RWPE2 (cell line): Measurements from ENCODE around the gene SCYL1.
A peak's percentile ranks its signal among the peaks of the same experiment; 100 is the strongest.

ENCODE experiments used
- ATAC-seq: fragments of 200-7000 bp; cut with Tn5 transposase; 3 replicates; pipeline ENCODE4 v1.9.1; 2021; ENCODE audit warnings: low read depth
- DNase-seq: peaks from one replicate; pipeline ENCODE4 v3.0.0-alpha.2; 2020; ENCODE audit warnings: low spot score
- H3K27ac ChIP-seq: fragments of 450-650 bp; 2 replicates; pipeline ENCODE4 v1.5.1; 2017; ENCODE audit warnings: mild to moderate bottlenecking; ENCODE audit not compliant: poor library complexity, severe bottlenecking
- H3K27me3 ChIP-seq: fragments of 250-450 bp; sonication (Bioruptor Pico); 2 replicates; pipeline ENCODE4 v1.5.1; 2021; ENCODE audit warnings: mild to moderate bottlenecking, moderate library complexity; ENCODE audit not compliant: insufficient read depth, poor library complexity, severe bottlenecking
- H3K36me3 ChIP-seq: fragments of 250-450 bp; sonication (Bioruptor Pico); 2 replicates; pipeline ENCODE4 v1.5.1; 2020; ENCODE audit warnings: low read depth, mild to moderate bottlenecking, moderate library complexity
- H3K4me1 ChIP-seq: fragments of 250-450 bp; sonication (Bioruptor Pico); 2 replicates; pipeline ENCODE4 v1.5.1; 2021; ENCODE audit warnings: mild to moderate bottlenecking, moderate library complexity; ENCODE audit not compliant: insufficient read depth, poor library complexity, severe bottlenecking
- H3K4me3 ChIP-seq: fragments of 250-450 bp; sonication (Bioruptor Pico); 2 replicates; pipeline ENCODE4 v1.5.1; 2021; ENCODE audit warnings: mild to moderate bottlenecking, moderate library complexity; ENCODE audit not compliant: severe bottlenecking
- H3K9me3 ChIP-seq: fragments of 250-450 bp; sonication (Bioruptor Pico); 2 replicates; pipeline ENCODE4 v1.5.1; 2021; ENCODE audit warnings: mild to moderate bottlenecking, moderate library complexity; ENCODE audit not compliant: severe bottlenecking
- CTCF ChIP-seq: fragments of 450-650 bp; IDR thresholded peaks from one replicate; pipeline ENCODE4 v1.5.1; 2017; ENCODE audit warnings: mild to moderate bottlenecking, moderate library complexity; ENCODE audit not compliant: poor library complexity, severe bottlenecking

The SCYL1 gene

GRCh38 chr11:65487467-65488272 lies 37.2 kb upstream of the SCYL1 start:
- H3K36me3 ChIP-seq, result no peaks in the 10 kb centered on the region
- ATAC-seq (peak; percentile 86), DNase-seq (peak; percentile 98)
- no peak for TF ChIP-seq CTCF
- H3K27ac ChIP-seq, result peak overlapping the region; percentile 99
- H3K4me3 ChIP-seq, result no peak overlapping the region
- no peaks in the 10 kb centered on the region for H3K9me3 ChIP-seq
- H3K27me3 ChIP-seq, result no peaks in the 10 kb centered on the region
- H3K4me1 ChIP-seq, result peaks cover 73% of the 10 kb centered on the region

- H3K4me1 ChIP-seq, result peaks cover 81% of the 10 kb centered on the region
- H3K27me3 ChIP-seq, result no peaks in the 10 kb centered on the region
- 0 out of 3 replicates have a peak, but pooled peaks have one; percentile 3 for ATAC-seq
- H3K36me3 ChIP-seq, result no peaks in the 10 kb centered on the region
- no peak overlapping the region for H3K4me3 ChIP-seq
- DNase-seq, result no peak
- TF ChIP-seq CTCF, result no peak
- H3K9me3 ChIP-seq, result no peaks in the 10 kb centered on the region
- H3K27ac ChIP-seq, result peak overlapping the region; percentile 99
Observed at GRCh38 chr11:65488273-65489034, 36.4 kb upstream of the SCYL1 start.

GRCh38 chr11:65489035-65489705 lies 35.7 kb upstream of the SCYL1 start:
- peaks cover 85% of the 10 kb centered on the region for H3K4me1 ChIP-seq
- ATAC-seq (no peak), DNase-seq (no peak)
- peak overlapping the region; percentile 99 for H3K27ac ChIP-seq
- H3K27me3 ChIP-seq, result no peaks in the 10 kb centered on the region
- H3K4me3 ChIP-seq, result no peak overlapping the region
- no peak for TF ChIP-seq CTCF
- H3K36me3 ChIP-seq, result no peaks in the 10 kb centered on the region
- no peaks in the 10 kb centered on the region for H3K9me3 ChIP-seq

- ATAC-seq (no peak), DNase-seq (no peak)
- no peaks in the 10 kb centered on the region for H3K9me3 ChIP-seq
- no peak overlapping the region for H3K4me3 ChIP-seq
- TF ChIP-seq CTCF, result no peak
- no peaks in the 10 kb centered on the region for H3K27me3 ChIP-seq
- H3K27ac ChIP-seq, result peak overlapping the region; percentile 99
- no peaks in the 10 kb centered on the region for H3K36me3 ChIP-seq
- H3K4me1 ChIP-seq, result peaks cover 91% of the 10 kb centered on the region
Observed at GRCh38 chr11:65489706-65490320, 35.1 kb upstream of the SCYL1 start.
